SW480 (cell line): ENCODE measurements around the gene CAMTA1.

Experiments
- DNase-seq: peaks from one replicate; pipeline ENCODE4 v3.0.0-alpha.2; 2016; ENCODE audit warnings: low spot score

The CAMTA1 gene

GRCh38 chr1:7006996-7007871 is 222.0 kb downstream of the CAMTA1 start:
- no peak for DNase-seq

- no peak for DNase-seq
These were observed 222.6 kb downstream of the CAMTA1 start for GRCh38 chr1:7007902-7008301.

GRCh38 chr1:7008331-7008730 is 223.1 kb downstream of the CAMTA1 start:
- no peak for DNase-seq

GRCh38 chr1:7008975-7009740 is 223.9 kb downstream of the CAMTA1 start:
- no peak for DNase-seq

- DNase-seq, result no peak
These were observed 224.7 kb downstream of the CAMTA1 start for GRCh38 chr1:7009741-7010525.

GRCh38 chr1:7010534-7011200 is 225.4 kb downstream of the CAMTA1 start:
- no peak for DNase-seq

GRCh38 chr1:7011826-7012225 is 226.6 kb downstream of the CAMTA1 start:
- DNase-seq, result no peak

GRCh38 chr1:7012461-7012924 is 227.2 kb downstream of the CAMTA1 start:
- no peak for DNase-seq

GRCh38 chr1:7013833-7014639 is 228.8 kb downstream of the CAMTA1 start:
- DNase-seq, result no peak

GRCh38 chr1:7014640-7014930 is 229.3 kb downstream of the CAMTA1 start:
- DNase-seq, result no peak

- DNase-seq, result no peak
These were observed 229.8 kb downstream of the CAMTA1 start for GRCh38 chr1:7015022-7015421.

- DNase-seq, result no peak
These were observed 233.1 kb downstream of the CAMTA1 start for GRCh38 chr1:7018351-7018750.

GRCh38 chr1:7018826-7019225 is 233.6 kb downstream of the CAMTA1 start:
- DNase-seq, result no peak

GRCh38 chr1:7019510-7019909 is 234.3 kb downstream of the CAMTA1 start:
- DNase-seq, result no peak

GRCh38 chr1:7022058-7022457 is 236.8 kb downstream of the CAMTA1 start:
- DNase-seq, result no peak

GRCh38 chr1:7025013-7025412 is 239.8 kb downstream of the CAMTA1 start:
- no peak for DNase-seq

GRCh38 chr1:7026169-7026568 is 240.9 kb downstream of the CAMTA1 start:
- peak; percentile 39 for DNase-seq

- no peak for DNase-seq
These were observed 247.7 kb downstream of the CAMTA1 start for GRCh38 chr1:7032992-7033391.

- no peak for DNase-seq
These were observed 251.1 kb downstream of the CAMTA1 start for GRCh38 chr1:7036386-7036785.

GRCh38 chr1:7039590-7040220 is 254.5 kb downstream of the CAMTA1 start:
- DNase-seq, result no peak
